Osteocyte (in vitro differentiated cells): ENCODE data around the gene POP5. TPM values are rescaled to one million over a fixed set of nuclear protein-coding genes. Genes with fewer than 3 reads are reported as not detected.

Experiments
- DNase-seq: peaks from one replicate; pipeline ENCODE4 v3.0.0; 2021; ENCODE audit warnings: mixed read lengths; ENCODE audit not compliant: unreplicated experiment; ENCODE audit errors: extremely low spot score
- H3K27ac Mint-ChIP-seq: one replicate; pipeline ENCODE4 v1.8.0; 2021; ENCODE audit warnings: mild to moderate bottlenecking, mixed read lengths; ENCODE audit not compliant: unreplicated experiment
- H3K27me3 Mint-ChIP-seq: one replicate; pipeline ENCODE4 v1.8.0; 2021; ENCODE audit warnings: mixed read lengths; ENCODE audit not compliant: unreplicated experiment
- H3K36me3 Mint-ChIP-seq: one replicate; pipeline ENCODE4 v1.8.0; 2021; ENCODE audit warnings: mixed read lengths; ENCODE audit not compliant: unreplicated experiment
- H3K4me1 Mint-ChIP-seq: one replicate; pipeline ENCODE4 v1.8.0; 2021; ENCODE audit warnings: mixed read lengths; ENCODE audit not compliant: unreplicated experiment
- H3K4me3 Mint-ChIP-seq: one replicate; pipeline ENCODE4 v1.8.0; 2021; ENCODE audit warnings: mild to moderate bottlenecking, moderate library complexity, mixed read lengths; ENCODE audit not compliant: unreplicated experiment
- H3K9me3 Mint-ChIP-seq: one replicate; pipeline ENCODE4 v1.8.0; 2021; ENCODE audit warnings: mixed read lengths; ENCODE audit not compliant: unreplicated experiment
- CTCF ChIP-seq: fragments of 200-600 bp; sonication (generic); IDR thresholded peaks from 2 replicates; pipeline ENCODE4 v1.5.0; 2021; ENCODE audit warnings: antibody characterized with exemption, mild to moderate bottlenecking, moderate library complexity
- long read RNA-seq: library from polyadenylated mRNA; unstranded; transcript quantifications from one replicate; pipeline ENCODE4 v2.0.0, GENCODE V29; 2021
- total RNA-seq: library from RNA; stranded (reverse); gene quantifications from 2 replicates; pipeline ENCODE4 v1.2.1, GENCODE V29; 2021

POP5 gene
- 36.9 and 42.0 TPM in 2 replicates for total RNA-seq
- long read RNA-seq, transcript POP5-202 (5 exons, 801 nt): major isoform, 18 of 30 reads
- long read RNA-seq, partial matches to known transcripts: 0 of 30 reads
- long read RNA-seq, other reads (novel, unspliced or antisense): 7 of 30 reads

GRCh38 chr12:120580787-120581723 is at the start of gene POP5:
Gene POP5 (minus strand): TSS chr12:120581402. CDS start chr12:120581362, 40 bp downstream.
- no peaks in the 10 kb centered on the region for H3K9me3 Mint-ChIP-seq
- peak; percentile 98 for DNase-seq
- peak within 1 kb of the TSS; percentile 81 for H3K27ac Mint-ChIP-seq
- peaks cover 5% of the 10 kb centered on the region for H3K27me3 Mint-ChIP-seq
- peak within 1 kb of the TSS; percentile 97 for H3K4me3 Mint-ChIP-seq
- peaks cover 16% of the 10 kb centered on the region for H3K36me3 Mint-ChIP-seq
- H3K4me1 Mint-ChIP-seq: peaks cover 34% of the 10 kb centered on the region
- no peak for TF ChIP-seq CTCF

DNA sequence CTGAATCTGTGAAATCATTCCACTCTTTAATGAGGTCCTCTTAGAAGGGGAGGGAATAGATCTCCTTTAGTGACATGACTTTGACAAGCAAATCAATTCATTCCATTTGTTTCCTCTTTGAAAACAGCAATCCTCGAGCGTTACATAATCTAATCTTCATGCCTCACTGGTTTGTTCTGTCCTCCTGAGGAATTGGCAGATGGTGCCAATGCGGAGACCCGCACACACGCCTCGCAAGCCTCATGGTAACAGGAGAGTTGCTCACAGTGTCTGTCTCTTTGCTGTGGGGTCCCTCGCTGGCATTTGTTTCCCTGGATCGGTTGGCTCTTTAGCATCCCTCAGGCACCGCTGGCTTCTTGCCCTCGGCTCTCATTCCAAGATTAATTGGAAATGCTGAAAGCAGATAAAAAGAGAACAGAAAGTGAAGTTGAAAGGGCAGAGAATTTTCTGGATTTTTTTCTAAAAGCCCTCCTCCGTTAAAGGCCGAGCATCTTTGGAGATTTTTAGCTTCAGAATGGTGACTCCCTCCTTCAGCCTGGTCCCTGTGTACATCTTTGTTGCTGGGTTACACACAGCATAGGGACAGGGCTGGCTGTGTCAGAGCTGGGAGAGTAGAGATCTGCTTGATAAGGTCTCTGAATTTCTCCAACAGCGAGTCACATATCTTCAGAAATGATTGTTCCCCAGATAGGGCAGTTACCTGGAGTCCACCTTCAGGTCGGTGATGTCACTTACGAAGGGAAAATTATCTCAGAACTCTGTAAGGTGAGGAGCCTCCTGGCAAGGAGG is 49.1 kb upstream of the POP5 start:
- DNase-seq: no peak
- no peaks in the 10 kb centered on the region for H3K36me3 Mint-ChIP-seq
- H3K27ac Mint-ChIP-seq: no peak overlapping the region
- H3K4me1 Mint-ChIP-seq: no peaks in the 10 kb centered on the region
- H3K4me3 Mint-ChIP-seq: no peak overlapping the region
- peaks cover 37% of the 10 kb centered on the region for H3K27me3 Mint-ChIP-seq
- no peak for TF ChIP-seq CTCF
- H3K9me3 Mint-ChIP-seq: no peaks in the 10 kb centered on the region

DNA sequence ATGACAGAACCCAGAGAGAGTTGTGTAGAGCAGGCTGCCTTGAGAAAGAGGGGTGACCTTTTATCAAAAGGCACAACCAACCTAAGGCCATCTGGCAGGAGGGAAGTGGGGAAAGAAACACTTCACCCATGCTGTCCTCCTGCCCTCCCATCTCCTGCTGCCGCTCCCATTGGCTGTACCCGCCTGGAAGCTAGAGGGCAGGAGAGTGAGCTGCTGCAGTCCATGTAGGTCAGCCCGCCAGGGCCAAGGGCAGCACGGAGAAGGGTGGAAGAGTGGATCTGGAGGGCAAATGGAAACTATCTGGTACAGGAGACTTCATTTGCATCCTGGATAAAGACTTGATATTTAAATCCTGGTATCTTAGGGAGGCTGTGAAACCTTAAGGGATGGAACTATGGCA is 47.7 kb upstream of the POP5 start:
- no peaks in the 10 kb centered on the region for H3K9me3 Mint-ChIP-seq
- TF ChIP-seq CTCF: peak; percentile 10
- H3K27me3 Mint-ChIP-seq: peaks cover 31% of the 10 kb centered on the region
- no peak for DNase-seq
- H3K4me3 Mint-ChIP-seq: no peak overlapping the region
- H3K4me1 Mint-ChIP-seq: no peaks in the 10 kb centered on the region
- no peaks in the 10 kb centered on the region for H3K36me3 Mint-ChIP-seq
- no peak overlapping the region for H3K27ac Mint-ChIP-seq

DNA sequence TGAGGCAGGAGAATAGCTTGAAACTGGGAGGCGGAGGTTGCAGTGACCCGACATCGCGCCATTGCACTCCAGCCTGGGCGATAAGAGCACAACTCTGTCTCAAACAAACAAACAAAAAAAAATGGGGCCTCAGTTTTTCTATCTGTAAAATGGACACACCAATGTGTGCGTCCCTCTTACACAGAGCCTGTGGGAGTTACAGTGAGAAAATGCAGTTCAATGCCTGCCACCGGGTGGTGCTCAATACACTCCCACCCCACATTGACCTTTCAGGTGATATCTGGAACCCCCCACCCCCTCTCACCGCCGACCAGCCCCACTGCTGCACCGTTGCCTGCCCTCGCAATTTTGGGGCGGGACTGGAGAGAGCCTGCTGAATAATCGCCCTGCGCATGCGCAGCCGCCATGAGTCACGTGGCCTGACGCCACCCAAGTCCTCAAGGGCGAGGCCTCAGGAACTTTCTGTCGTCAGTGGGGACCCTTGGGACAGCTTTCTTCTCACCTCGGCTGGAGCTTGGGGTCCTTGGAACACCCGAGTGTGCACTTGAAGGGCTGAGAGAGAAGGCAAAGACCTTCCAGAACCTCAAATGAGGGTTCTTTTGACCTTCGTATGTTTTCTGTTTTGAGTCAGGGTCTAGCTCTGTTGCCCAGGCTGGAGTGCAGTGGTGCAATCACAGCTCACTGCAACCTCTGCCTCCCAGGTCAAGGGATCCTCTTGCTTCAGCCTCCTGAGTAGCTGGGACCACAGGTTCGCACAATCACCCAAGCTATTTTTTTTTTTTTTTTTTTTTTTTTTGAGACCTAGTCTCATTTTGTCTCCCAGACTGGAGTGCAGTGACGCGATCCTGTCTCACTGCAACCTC is 44.6 kb upstream of the POP5 start:
- Mint-ChIP-seq H3K27me3 (peaks cover 25% of the 10 kb centered on the region), H3K4me1 (no peaks in the 10 kb centered on the region), H3K9me3 (no peaks in the 10 kb centered on the region), H3K36me3 (no peaks in the 10 kb centered on the region), H3K27ac (no peak overlapping the region), H3K4me3 (no peak overlapping the region)
- DNase-seq: no peak
- no peak for TF ChIP-seq CTCF
